Measurements from ENCODE around the gene PVR. TPM values are rescaled to one million over a fixed set of nuclear protein-coding genes. Genes with fewer than 3 reads are reported as not detected.

The PVR gene
- total RNA-seq, 2 donors from 2014 or later, result 21.2 to 31.6 TPM

DNA sequence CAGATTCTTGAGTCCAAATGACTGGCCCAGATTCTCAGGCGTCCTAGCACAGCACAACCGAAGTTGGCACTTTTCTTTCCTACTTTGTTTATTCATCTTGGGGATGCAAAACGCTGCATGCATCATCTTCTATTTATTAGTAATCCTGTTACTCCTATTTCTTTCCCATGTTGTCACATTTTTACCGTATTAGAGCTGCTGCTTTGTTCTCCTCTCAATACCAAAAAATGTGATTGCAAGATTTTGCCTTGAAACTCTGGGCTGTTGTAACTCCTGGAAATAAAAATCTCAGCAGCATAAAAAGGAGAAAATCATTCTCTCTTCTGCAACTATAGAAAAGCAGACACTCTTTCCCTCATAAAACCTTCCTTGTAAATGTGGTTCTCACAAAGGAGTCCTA lies 43.2 kb upstream of the PVR start:
- Mint-ChIP-seq H3K4me1 (peaks cover 30% of the 10 kb centered on the region), H3K27ac (no peak overlapping the region), H3K27me3 (ENCODE audit: insufficient read depth) (no peaks in the 10 kb centered on the region), H3K36me3 (ENCODE audit: low read depth) (no peaks in the 10 kb centered on the region), H3K9me3 (peaks cover 6% of the 10 kb centered on the region), H3K4me3 (no peak overlapping the region)
- 86 to 87% methylated on average over 4 of the region's 4 CpGs for WGBS, 2 experiments (ENCODE audit: insufficient coverage in 1 of 2, insufficient read length in 1 of 2)
- Histone ChIP-seq H3K4me3 (ENCODE audit: low read length) (no peak overlapping the region), H3K9me3 (ENCODE audit: control insufficient read depth, low read length) (peaks cover 9% of the 10 kb centered on the region), H3K4me1 (ENCODE audit: control insufficient read depth, insufficient read depth, low read length) (peaks cover 4% of the 10 kb centered on the region), H3K27me3 (ENCODE audit: control insufficient read depth, insufficient read depth, low read length, poor library complexity, severe bottlenecking) (no peaks in the 10 kb centered on the region), H3K9ac (ENCODE audit: extremely low read depth, low read length, poor library complexity, severe bottlenecking) (no peak overlapping the region), H3K36me3 (ENCODE audit: control insufficient read depth, insufficient read depth, low read length) (no peaks in the 10 kb centered on the region), H3K27ac (ENCODE audit: low read depth, low read length) (no peak overlapping the region)
- TF ChIP-seq, protein P1, sequence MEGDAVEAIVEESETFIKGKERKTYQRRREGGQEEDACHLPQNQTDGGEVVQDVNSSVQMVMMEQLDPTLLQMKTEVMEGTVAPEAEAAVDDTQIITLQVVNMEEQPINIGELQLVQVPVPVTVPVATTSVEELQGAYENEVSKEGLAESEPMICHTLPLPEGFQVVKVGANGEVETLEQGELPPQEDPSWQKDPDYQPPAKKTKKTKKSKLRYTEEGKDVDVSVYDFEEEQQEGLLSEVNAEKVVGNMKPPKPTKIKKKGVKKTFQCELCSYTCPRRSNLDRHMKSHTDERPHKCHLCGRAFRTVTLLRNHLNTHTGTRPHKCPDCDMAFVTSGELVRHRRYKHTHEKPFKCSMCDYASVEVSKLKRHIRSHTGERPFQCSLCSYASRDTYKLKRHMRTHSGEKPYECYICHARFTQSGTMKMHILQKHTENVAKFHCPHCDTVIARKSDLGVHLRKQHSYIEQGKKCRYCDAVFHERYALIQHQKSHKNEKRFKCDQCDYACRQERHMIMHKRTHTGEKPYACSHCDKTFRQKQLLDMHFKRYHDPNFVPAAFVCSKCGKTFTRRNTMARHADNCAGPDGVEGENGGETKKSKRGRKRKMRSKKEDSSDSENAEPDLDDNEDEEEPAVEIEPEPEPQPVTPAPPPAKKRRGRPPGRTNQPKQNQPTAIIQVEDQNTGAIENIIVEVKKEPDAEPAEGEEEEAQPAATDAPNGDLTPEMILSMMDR (conservative IDR thresholded peaks at IDR 0.05), result no peak
- no peak for DNase-seq

DNA sequence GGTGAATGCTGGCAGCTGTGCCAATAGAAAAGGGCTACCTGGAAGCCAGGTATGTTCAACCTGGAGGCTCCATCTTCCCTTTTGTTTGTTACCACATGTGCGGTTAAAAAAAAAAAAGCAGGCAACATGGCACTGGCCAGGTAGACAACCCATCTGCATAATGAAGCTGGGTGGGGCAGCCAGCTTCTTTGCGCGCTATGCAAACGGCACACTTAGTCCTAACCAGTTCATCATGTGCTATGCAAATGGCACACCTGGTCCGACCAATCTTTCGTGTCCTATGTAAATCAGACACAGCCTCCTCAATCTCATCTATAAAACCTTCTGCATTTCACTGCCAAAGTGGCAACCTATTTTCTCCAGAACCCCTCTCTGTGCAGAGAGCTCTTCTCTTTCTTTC lies 41.6 kb upstream of the PVR start:
- no peak overlapping the region for H3K27ac ChIP-seq (ENCODE audit: low read depth, low read length)
- Mint-ChIP-seq H3K27ac (no peak overlapping the region), H3K4me3 (no peak overlapping the region), H3K9me3 (peaks cover 6% of the 10 kb centered on the region), H3K27me3 (ENCODE audit: insufficient read depth) (no peaks in the 10 kb centered on the region), H3K36me3 (ENCODE audit: low read depth) (no peaks in the 10 kb centered on the region), H3K4me1 (peaks cover 21% of the 10 kb centered on the region)
- H3K27me3 ChIP-seq (ENCODE audit: control insufficient read depth, insufficient read depth, low read length, poor library complexity, severe bottlenecking), result no peaks in the 10 kb centered on the region
- TF ChIP-seq, protein P1 (conservative IDR thresholded peaks at IDR 0.05), result no peak
- no peaks in the 10 kb centered on the region for H3K36me3 ChIP-seq (ENCODE audit: control insufficient read depth, insufficient read depth, low read length)
- peaks cover 4% of the 10 kb centered on the region for H3K4me1 ChIP-seq (ENCODE audit: control insufficient read depth, insufficient read depth, low read length)
- no peak for DNase-seq
- WGBS, 2 experiments (ENCODE audit: insufficient coverage in 1 of 2, insufficient read length in 1 of 2), result 79 to 92% methylated on average over 6 of the region's 6 CpGs
- H3K9me3 ChIP-seq (ENCODE audit: control insufficient read depth, low read length), result peaks cover 9% of the 10 kb centered on the region
- H3K4me3 ChIP-seq (ENCODE audit: low read length), result no peak overlapping the region
- no peak overlapping the region for H3K9ac ChIP-seq (ENCODE audit: extremely low read depth, low read length, poor library complexity, severe bottlenecking)

- no peak overlapping the region for H3K9ac ChIP-seq (ENCODE audit: extremely low read depth, low read length, poor library complexity, severe bottlenecking)
Observed at GRCh38 chr19:44603201-44603945, 40.3 kb upstream of the PVR start.

More at GRCh38 chr19:44603201-44603945, 40.3 kb upstream of the PVR start:
- Histone ChIP-seq H3K9me3 (ENCODE audit: control insufficient read depth, low read length) (peaks cover 1% of the 10 kb centered on the region), H3K4me3 (ENCODE audit: low read length) (no peak overlapping the region), H3K4me1 (ENCODE audit: control insufficient read depth, insufficient read depth, low read length) (peaks cover 4% of the 10 kb centered on the region), H3K27ac (ENCODE audit: low read depth, low read length) (no peak overlapping the region), H3K27me3 (ENCODE audit: control insufficient read depth, insufficient read depth, low read length, poor library complexity, severe bottlenecking) (no peaks in the 10 kb centered on the region), H3K36me3 (ENCODE audit: control insufficient read depth, insufficient read depth, low read length) (no peaks in the 10 kb centered on the region)
- no peak for DNase-seq
- Mint-ChIP-seq H3K36me3 (ENCODE audit: low read depth) (no peaks in the 10 kb centered on the region), H3K4me1 (peaks cover 18% of the 10 kb centered on the region), H3K27ac (no peak overlapping the region), H3K27me3 (ENCODE audit: insufficient read depth) (no peaks in the 10 kb centered on the region), H3K9me3 (no peaks in the 10 kb centered on the region), H3K4me3 (no peak overlapping the region)
- TF ChIP-seq, protein P1 (conservative IDR thresholded peaks at IDR 0.05), result no peak
- 87 to 91% methylated on average over 6 to 7 of the region's 8 CpGs for WGBS, 2 experiments (ENCODE audit: insufficient coverage in 1 of 2, insufficient read length in 1 of 2)

Data from endodermal cell (in vitro differentiated cells).